ENCODE data around the gene TAC4. TPM values are rescaled to one million over a fixed set of nuclear protein-coding genes. Genes with fewer than 3 reads are reported as not detected.

The TAC4 gene
- total and polyA plus RNA-seq, 9 of the 15 experiments (the other 6 are each of a cell fraction or from before 2014, with no cell fraction given) = 0.17 TPM; not detected in 8

DNA sequence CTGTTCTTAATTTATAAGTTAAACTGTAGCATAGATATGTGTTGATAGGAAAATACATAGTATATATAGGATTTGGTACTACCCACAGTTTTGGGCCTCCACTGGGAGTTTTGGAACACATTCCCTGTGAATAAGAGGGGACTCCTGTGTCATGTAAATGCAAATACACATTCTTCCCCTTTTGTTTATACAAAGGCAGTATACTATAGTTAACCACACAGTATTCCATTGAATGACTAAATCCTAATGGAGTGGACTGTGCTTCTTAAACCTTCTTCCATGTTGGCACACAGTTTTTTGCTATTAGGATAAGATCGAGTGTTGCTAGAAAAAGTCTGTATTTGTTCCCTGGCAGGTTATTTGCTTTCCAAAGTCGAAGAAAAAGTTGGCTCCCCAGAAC, 22.2 kb downstream of the TAC4 start (continued):
- TF ChIP-seq, protein P1, sequence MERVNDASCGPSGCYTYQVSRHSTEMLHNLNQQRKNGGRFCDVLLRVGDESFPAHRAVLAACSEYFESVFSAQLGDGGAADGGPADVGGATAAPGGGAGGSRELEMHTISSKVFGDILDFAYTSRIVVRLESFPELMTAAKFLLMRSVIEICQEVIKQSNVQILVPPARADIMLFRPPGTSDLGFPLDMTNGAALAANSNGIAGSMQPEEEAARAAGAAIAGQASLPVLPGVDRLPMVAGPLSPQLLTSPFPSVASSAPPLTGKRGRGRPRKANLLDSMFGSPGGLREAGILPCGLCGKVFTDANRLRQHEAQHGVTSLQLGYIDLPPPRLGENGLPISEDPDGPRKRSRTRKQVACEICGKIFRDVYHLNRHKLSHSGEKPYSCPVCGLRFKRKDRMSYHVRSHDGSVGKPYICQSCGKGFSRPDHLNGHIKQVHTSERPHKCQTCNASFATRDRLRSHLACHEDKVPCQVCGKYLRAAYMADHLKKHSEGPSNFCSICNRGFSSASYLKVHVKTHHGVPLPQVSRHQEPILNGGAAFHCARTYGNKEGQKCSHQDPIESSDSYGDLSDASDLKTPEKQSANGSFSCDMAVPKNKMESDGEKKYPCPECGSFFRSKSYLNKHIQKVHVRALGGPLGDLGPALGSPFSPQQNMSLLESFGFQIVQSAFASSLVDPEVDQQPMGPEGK (CRISPR knock-in tag; IDR thresholded peaks at IDR 0.05; ENCODE audit: borderline replicate concordance) = no peak
- TF ChIP-seq EP400 (IDR thresholded peaks at IDR 0.05) (no peak), MEF2D (tag; conservative IDR thresholded peaks at IDR 0.05; ENCODE audit: low read depth) (no peak), POLR3A (IDR thresholded peaks at IDR 0.05; ENCODE audit: borderline replicate concordance, extremely low read depth, insufficient read depth, insufficient read length) (no peak), ETV5 (CRISPR knock-in tag; IDR thresholded peaks at IDR 0.05; ENCODE audit: low read depth) (no peak)

DNA sequence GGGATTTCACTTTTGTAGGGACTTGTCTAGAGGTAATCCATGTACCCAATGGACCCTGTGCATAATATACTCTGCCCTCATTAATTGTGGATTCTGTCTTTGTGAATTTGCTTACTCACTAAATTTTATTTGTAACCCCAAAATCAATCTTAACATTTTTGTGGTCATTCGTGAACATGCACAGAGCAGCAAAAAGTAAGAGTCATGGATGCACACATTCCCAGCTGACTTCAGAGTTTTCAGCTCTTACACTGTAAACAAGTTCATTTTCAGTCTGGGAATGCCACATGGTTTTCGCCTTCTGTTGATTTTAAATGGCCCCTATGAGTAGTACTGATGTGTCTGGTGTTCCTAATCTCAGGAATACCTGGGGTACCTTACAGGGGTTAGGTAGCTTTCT, 24.3 kb downstream of the TAC4 start:
- H3K9me1 ChIP-seq (ENCODE audit: control insufficient read depth, insufficient read depth, low read length) = no peaks in the 10 kb centered on the region
- CTCF ChIA-PET (ENCODE audit: low intra/inter-chr PET ratio) = no interaction called here
- no peaks in the 10 kb centered on the region for H3K4me1 ChIP-seq (replicated peaks in 1 of 2; ENCODE audit: control insufficient read depth in 2 of 2, insufficient read depth in 2 of 2, low read length in 2 of 2)
- 97% methylated on average over 2 of the region's 2 CpGs for WGBS (ENCODE audit: insufficient coverage, low coverage, missing lambda C conversion rate)
- H3K27ac ChIP-seq (ENCODE audit: extremely low read depth, low read depth, low read length) = no peak overlapping the region
- no peak for ATAC-seq
- FAIRE-seq = no peak
- POLR2A ChIA-PET = interaction anchor here (0.6 kb wide), 2 partner anchors 12 to 28 kb away, joined by 3 to 4 read pairs; no protein-coding TSS in a partner anchor
- 0 out of 3 replicates have a peak, but pooled peaks cover 3% of the 10 kb centered on the region for H3K79me2 ChIP-seq (ENCODE audit: control insufficient read depth, insufficient read depth, low read length)
- in situ Hi-C loops (cut with MboI) = no loop called here
- H3K4me3 ChIP-seq = no peak overlapping the region
- no peak overlapping the region for H3K4me2 ChIP-seq (ENCODE audit: insufficient read depth, low read length)
- intact Hi-C loops (cut with micrococcal nuclease) = no loop called here
- no peaks in the 10 kb centered on the region for H4K20me1 ChIP-seq (replicated peaks; ENCODE audit: control insufficient read depth, insufficient read depth, low read length)
- BruUV-seq (replicated peaks) = no TSS peak
- TF ChIP-seq BCOR (IDR thresholded peaks at IDR 0.05) (no peak), ZNF184 (CRISPR knock-in tag; IDR thresholded peaks at IDR 0.05) (no peak), ATF1 (CRISPR knock-in tag; IDR thresholded peaks at IDR 0.05) (no peak), ATF1 (tag; IDR thresholded peaks at IDR 0.05) (no peak), ZNF316 (IDR thresholded peaks at IDR 0.05) (peak; percentile 29; the same call in 1 of the 2 replicates), THRAP3 (IDR thresholded peaks at IDR 0.05; ENCODE audit: borderline replicate concordance) (no peak)
- TF ChIP-seq, protein P2, sequence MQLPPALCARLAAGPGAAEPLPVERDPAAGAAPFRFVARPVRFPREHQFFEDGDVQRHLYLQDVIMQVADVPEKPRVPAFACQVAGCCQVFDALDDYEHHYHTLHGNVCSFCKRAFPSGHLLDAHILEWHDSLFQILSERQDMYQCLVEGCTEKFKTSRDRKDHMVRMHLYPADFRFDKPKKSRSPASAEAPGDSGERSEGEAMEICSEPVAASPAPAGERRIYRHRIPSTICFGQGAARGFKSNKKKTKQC (CRISPR knock-in tag; IDR thresholded peaks at IDR 0.05) = no peak
- H3K36me3 ChIP-seq (ENCODE audit: control insufficient read depth, insufficient read depth, low read length) = peaks cover 93% of the 10 kb centered on the region
- H3K9ac ChIP-seq (ENCODE audit: insufficient read depth in 1 of 2, low read depth in 2 of 2, low read length in 2 of 2) = no peak overlapping the region
- no peak overlapping the region for H2AFZ ChIP-seq (ENCODE audit: low read depth, low read length)
- no peaks in the 10 kb centered on the region for H3K27me3 ChIP-seq (ENCODE audit: control insufficient read depth in 2 of 2, insufficient read depth in 2 of 2, low read length in 2 of 2)
- DNase-seq (ENCODE audit: extremely low read depth in 1 of 4, low spot score in 3 of 4) = no peak
- no peaks in the 10 kb centered on the region for H3K9me3 ChIP-seq (replicated peaks; ENCODE audit: control insufficient read depth, insufficient read depth, low read depth, low read length)

Measured in K562 (cell line).